IMR-90 (cell line): ENCODE measurements around the gene SURF6. TPM values are rescaled to one million over a fixed set of nuclear protein-coding genes. Genes with fewer than 3 reads are reported as not detected.

ENCODE experiments used
- ATAC-seq: fragments of 200-7000 bp; cut with Tn5 transposase; 2 replicates; pipeline ENCODE4 v1.9.1; 2020; ENCODE audit warnings: low read depth, mild to moderate bottlenecking, moderate library complexity
- BruUV-seq: library from RNA; stranded (reverse); fragments of 400-500 nt; replicated peaks from 2 replicates; lab custom pipeline; 2021; lab: Mats Ljungman, UMichigan
- CTCF ChIA-PET: fragments of 300-600 bp; formaldehyde crosslinking; extraction: SDS; loops from one replicate; lab custom pipeline; 2021; ENCODE audit warnings: antibody characterized with exemption; lab: Yijun Ruan, JAX
- POLR2A ChIA-PET: fragments of 300-600 bp; sonication (Branson Sonifier 250); formaldehyde crosslinking; loops from one replicate; lab custom pipeline; 2022; ENCODE audit warnings: antibody characterized with exemption; ENCODE audit not compliant: unreplicated experiment; lab: Charles Lee
- DNase-seq: peaks from one replicate; pipeline ENCODE4 v3.0.0; 2013
- H2AFZ ChIP-seq: replicated peaks from 2 replicates; pipeline ENCODE3; 2013; ENCODE audit warnings: low read length, mild to moderate bottlenecking; ENCODE audit not compliant: poor library complexity
- H2AK5ac ChIP-seq: 2 replicates; pipeline ENCODE4 v1.6.1; 2013; ENCODE audit warnings: low read depth, low read length, inconsistent platforms
- H2AK9ac ChIP-seq: replicated peaks from 2 replicates; pipeline ENCODE3; 2013; ENCODE audit warnings: mild to moderate bottlenecking, low read depth, low read length, moderate library complexity; ENCODE audit not compliant: poor library complexity
- H2BK120ac ChIP-seq: 2 replicates; pipeline ENCODE4 v1.6.1; 2013; ENCODE audit warnings: low read depth, low read length, inconsistent platforms
- H2BK15ac ChIP-seq: 3 replicates; pipeline ENCODE4 v1.6.1; 2013; ENCODE audit warnings: low read depth, low read length, inconsistent platforms
- H2BK20ac ChIP-seq: 2 replicates; pipeline ENCODE4 v1.6.1; 2013; ENCODE audit warnings: low read depth, mild to moderate bottlenecking, inconsistent platforms, low read length, moderate library complexity
- H2BK5ac ChIP-seq: 2 replicates; pipeline ENCODE4 v1.6.1; 2013; ENCODE audit warnings: mild to moderate bottlenecking, low read depth, low read length, inconsistent platforms; ENCODE audit not compliant: poor library complexity, severe bottlenecking
- H3K14ac ChIP-seq: replicated peaks from 2 replicates; pipeline ENCODE4 v1.6.1; 2013; ENCODE audit warnings: low read depth, low read length, inconsistent platforms
- H3K18ac ChIP-seq: 2 replicates; pipeline ENCODE4 v1.6.1; 2013; ENCODE audit warnings: low read depth, low read length, control low read depth
- H3K23ac ChIP-seq: 2 replicates; pipeline ENCODE4 v1.6.1; 2013; ENCODE audit warnings: low read depth, low read length, inconsistent platforms
- H3K27ac ChIP-seq: 2 replicates; pipeline ENCODE4 v1.5.1; 2013; ENCODE audit warnings: mild to moderate bottlenecking, control low read depth, low read length; ENCODE audit not compliant: insufficient read depth
- H3K27me3 ChIP-seq: 2 replicates; pipeline ENCODE4 v1.6.1; 2013; ENCODE audit warnings: low read length; ENCODE audit not compliant: control insufficient read depth, insufficient read depth
- H3K36me3 ChIP-seq: 2 replicates; pipeline ENCODE4 v1.6.1; 2013; ENCODE audit warnings: low read length, mixed read lengths; ENCODE audit not compliant: control insufficient read depth, insufficient read depth
- H3K4ac ChIP-seq: 2 replicates; pipeline ENCODE4 v1.6.1; 2013; ENCODE audit warnings: low read depth, low read length, inconsistent platforms
- H3K4me1 ChIP-seq: 2 replicates; pipeline ENCODE4 v1.6.1; 2013; ENCODE audit warnings: low read length, mixed read lengths; ENCODE audit not compliant: control insufficient read depth, insufficient read depth
- H3K4me2 ChIP-seq: 2 replicates; pipeline ENCODE4 v1.6.1; 2013; ENCODE audit warnings: low read depth, mild to moderate bottlenecking, control low read depth, low read length, moderate library complexity
- H3K4me3 ChIP-seq: 2 replicates; pipeline ENCODE4 v1.5.1; 2013; ENCODE audit warnings: low read depth, mild to moderate bottlenecking, control low read depth, low read length, moderate library complexity; ENCODE audit not compliant: insufficient read depth
- H3K56ac ChIP-seq: 2 replicates; pipeline ENCODE4 v1.6.1; 2013; ENCODE audit warnings: low read length, inconsistent platforms; ENCODE audit not compliant: insufficient read depth; ENCODE audit errors: extremely low read depth
- H3K79me1 ChIP-seq, 2 experiments: 2 replicates each; pipeline ENCODE4 v1.6.1; 2013; ENCODE audit warnings: low read length in 2 of 2, inconsistent platforms in 1 of 2, low read depth in 1 of 2
- H3K9ac ChIP-seq: 2 replicates; pipeline ENCODE4 v1.6.1; 2013; ENCODE audit warnings: low read depth, low read length, control low read depth
- H3K9me1 ChIP-seq: 2 replicates; pipeline ENCODE4 v1.6.1; 2013; ENCODE audit warnings: low read length, inconsistent platforms; ENCODE audit not compliant: insufficient read depth
- H3K9me3 ChIP-seq: 2 replicates; pipeline ENCODE4 v1.6.1; 2013; ENCODE audit warnings: low read length; ENCODE audit not compliant: control insufficient read depth, insufficient read depth
- H4K20me1 ChIP-seq: 2 replicates; pipeline ENCODE4 v1.6.1; 2013; ENCODE audit warnings: low read length, inconsistent platforms; ENCODE audit not compliant: insufficient read depth
- H4K5ac ChIP-seq: 2 replicates; pipeline ENCODE4 v1.6.1; 2013; ENCODE audit warnings: mild to moderate bottlenecking, low read depth, low read length, control low read depth
- H4K8ac ChIP-seq, 2 experiments: 2 replicates each; pipeline ENCODE4 v1.6.1; 2013; ENCODE audit warnings: low read depth in 2 of 2, low read length in 2 of 2, control low read depth in 1 of 2, inconsistent platforms in 1 of 2
- H4K91ac ChIP-seq: 2 replicates; pipeline ENCODE4 v1.6.1; 2013; ENCODE audit warnings: low read depth, low read length, inconsistent platforms; ENCODE audit not compliant: insufficient read depth
- BHLHE40 ChIP-seq: fragments of 150-350 bp; IDR thresholded peaks from 2 replicates; pipeline ENCODE4 v1.6.1; 2016; ENCODE audit warnings: mild to moderate bottlenecking, low read depth, low read length
- CHD1 ChIP-seq: IDR thresholded peaks from 2 replicates; pipeline ENCODE4 v1.6.1; 2012; ENCODE audit warnings: low read depth, low read length, improper control_type of control experiment
- FOS ChIP-seq: fragments of 150-350 bp; IDR thresholded peaks from 2 replicates; pipeline ENCODE4 v1.6.1; 2016; ENCODE audit warnings: low read depth, low read length
- MAFK ChIP-seq: IDR thresholded peaks from 2 replicates; pipeline ENCODE4 v1.6.1; 2012; ENCODE audit warnings: low read depth, low read length, improper control_type of control experiment
- MAZ ChIP-seq: IDR thresholded peaks from 2 replicates; pipeline ENCODE4 v1.6.1; 2012; ENCODE audit warnings: low read depth, mild to moderate bottlenecking, low read length, improper control_type of control experiment, moderate library complexity, borderline replicate concordance
- MXI1 ChIP-seq: IDR thresholded peaks from 2 replicates; pipeline ENCODE4 v1.6.1; 2012; ENCODE audit warnings: low read depth, mild to moderate bottlenecking, low read length, moderate library complexity, borderline replicate concordance
- POLR2A ChIP-seq: IDR thresholded peaks from 2 replicates; pipeline ENCODE4 v1.6.1; 2012; ENCODE audit warnings: mild to moderate bottlenecking, low read depth, low read length
- RAD21 ChIP-seq: IDR thresholded peaks from 2 replicates; pipeline ENCODE4 v1.6.1; 2012; ENCODE audit warnings: low read length, improper control_type of control experiment
- RCOR1 ChIP-seq: IDR thresholded peaks from 2 replicates; pipeline ENCODE4 v1.6.1; 2012; ENCODE audit warnings: mild to moderate bottlenecking, low read length, improper control_type of control experiment; ENCODE audit not compliant: insufficient replicate concordance
- WGBS, 2 experiments: methylation state at CpG; one replicate each; pipeline versions ENCODE4 v1.1.5 to v1.1.7; 2013; ENCODE audit warnings: missing lambda C conversion rate in 2 of 2; ENCODE audit not compliant: insufficient read length in 1 of 2; ENCODE audit errors: extremely low coverage in 2 of 2; 5-methylcytosine and 5-hydroxymethylcytosine counted together
- dilution Hi-C: fragments of 300-500 bp; cut with HindIII; formaldehyde crosslinking; loops from one replicate; pipeline ENCODE4 v1.14.3; 2018; ENCODE audit warnings: low sequenced_read_pairs; ENCODE audit not compliant: unreplicated experiment
- in situ Hi-C: fragments of 300-500 bp; cut with MboI; formaldehyde crosslinking; loops from 3 replicates; pipeline ENCODE4 v1.14.3; 2019; ENCODE audit warnings: low sequenced_read_pairs, inconsistent platforms, mixed read lengths
- intact Hi-C: fragments of 100-400 bp; cut with micrococcal nuclease; formaldehyde crosslinking; loops from 2 replicates; pipeline ENCODE4 v1.10.0; 2022
- polyA plus RNA-seq, 3 experiments: library from polyadenylated mRNA; depleted of rRNA; stranded (reverse); fragments of >200 nt; gene quantifications; 2 replicates each; pipeline ENCODE4 v1.2.3, GENCODE V29; 2012; ENCODE audit warnings: low replicate concordance in 1 of 3
- total RNA-seq: library from RNA; depleted of rRNA; stranded (reverse); fragments of >200 nt; gene quantifications from 2 replicates; pipeline ENCODE4 v1.2.3, GENCODE V29; 2012

Gene SURF6
- total and polyA plus RNA-seq, 2 of the 4 experiments (the other 2 are of a cell fraction), result 6.1 to 12.8 TPM

GRCh38 chr9:133347985-133348717, 12.2 kb upstream of the SURF6 start, which contains the start of the genes MED22 and RPL7A:
TSS of gene MED22 (minus strand) at chr9:133348131. CDS start at chr9:133346662, 1,469 bp downstream.
TSS of gene RPL7A (plus strand) at chr9:133348218. CDS start at chr9:133348244, 26 bp downstream.
- Histone ChIP-seq H2BK120ac (peak within 1 kb of the TSS; percentile 36; the same call in 1 of the 2 replicates), H4K5ac (peak within 1 kb of the TSS; percentile 62), H3K27me3 (no peaks in the 10 kb centered on the region), H2AFZ (peak within 1 kb of the TSS; percentile 84), H2BK5ac (peak within 1 kb of the TSS; percentile 97), H3K23ac (peak within 1 kb of the TSS; percentile 91), H3K9me1 (peaks cover 6% of the 10 kb centered on the region; the same call in 1 of the 2 replicates), H3K18ac (peak within 1 kb of the TSS; percentile 66), H3K4ac (peak within 1 kb of the TSS; percentile 92), H2AK9ac (peak within 1 kb of the TSS; percentile 99), H2BK20ac (no peak within 1 kb of the TSS), H2BK15ac (no peak within 1 kb of the TSS), H3K9me3 (no peaks in the 10 kb centered on the region), H3K27ac (peak within 1 kb of the TSS; percentile 94), H3K36me3 (peaks cover 66% of the 10 kb centered on the region), H2AK5ac (peak within 1 kb of the TSS; percentile 93), H4K8ac (peak within 1 kb of the TSS; percentile 29 to 85; a peak in 3 of 4 replicates), H3K79me1 (peaks cover 25 to 72% of the 10 kb centered on the region in 2 experiments), H3K56ac (peak within 1 kb of the TSS; percentile 68), H4K20me1 (peaks cover 57% of the 10 kb centered on the region), H3K9ac (peak within 1 kb of the TSS; percentile 96), H4K91ac (peak within 1 kb of the TSS; percentile 81), H3K4me3 (peak within 1 kb of the TSS; percentile 74), H3K4me1 (peaks cover 16% of the 10 kb centered on the region), H3K14ac (peak within 1 kb of the TSS; percentile 80), H3K4me2 (peak within 1 kb of the TSS; percentile 100)
- dilution Hi-C loops, result no loop called here
- 0% methylated on average over 21 of the region's 64 CpGs; no CpG with 5 or more reads in 1 of the 2 experiments for WGBS, 2 experiments
- no TSS peak for BruUV-seq
- peak; percentile 69 for ATAC-seq
- in situ Hi-C loops, result no loop called here
- ChIA-PET CTCF (interaction anchor here (0.6 kb wide), 1 partner anchor 995 kb away, joined by 5 read pairs; no protein-coding TSS in a partner anchor), POLR2A (interaction anchor here (0.6 to 1.1 kb wide), 2 partner anchors 9 to 18 kb away, joined by 3 to 6 read pairs; no protein-coding TSS in a partner anchor)
- intact Hi-C loops, result no loop called here
- TF ChIP-seq CHD1 (0 out of 2 replicates have a peak, but pooled peaks have one; percentile 69), POLR2A (peak; percentile 99), MAZ (peak; percentile 32; the same call in 1 of the 2 replicates), FOS (no peak), MXI1 (peak; percentile 38; the same call in 1 of the 2 replicates), RAD21 (no peak), MAFK (no peak), RCOR1 (no peak), BHLHE40 (peak; percentile 9; the same call in 1 of the 2 replicates)
- DNase-seq, result peak; percentile 96
